ENCODE measurements around the gene EDRF1.
"Not testable (repeated sequence)": the region's sequence is repeated elsewhere in the genome, so short reads cannot be mapped to it uniquely, and the experiment has no call there.

EDRF1 gene

DNA sequence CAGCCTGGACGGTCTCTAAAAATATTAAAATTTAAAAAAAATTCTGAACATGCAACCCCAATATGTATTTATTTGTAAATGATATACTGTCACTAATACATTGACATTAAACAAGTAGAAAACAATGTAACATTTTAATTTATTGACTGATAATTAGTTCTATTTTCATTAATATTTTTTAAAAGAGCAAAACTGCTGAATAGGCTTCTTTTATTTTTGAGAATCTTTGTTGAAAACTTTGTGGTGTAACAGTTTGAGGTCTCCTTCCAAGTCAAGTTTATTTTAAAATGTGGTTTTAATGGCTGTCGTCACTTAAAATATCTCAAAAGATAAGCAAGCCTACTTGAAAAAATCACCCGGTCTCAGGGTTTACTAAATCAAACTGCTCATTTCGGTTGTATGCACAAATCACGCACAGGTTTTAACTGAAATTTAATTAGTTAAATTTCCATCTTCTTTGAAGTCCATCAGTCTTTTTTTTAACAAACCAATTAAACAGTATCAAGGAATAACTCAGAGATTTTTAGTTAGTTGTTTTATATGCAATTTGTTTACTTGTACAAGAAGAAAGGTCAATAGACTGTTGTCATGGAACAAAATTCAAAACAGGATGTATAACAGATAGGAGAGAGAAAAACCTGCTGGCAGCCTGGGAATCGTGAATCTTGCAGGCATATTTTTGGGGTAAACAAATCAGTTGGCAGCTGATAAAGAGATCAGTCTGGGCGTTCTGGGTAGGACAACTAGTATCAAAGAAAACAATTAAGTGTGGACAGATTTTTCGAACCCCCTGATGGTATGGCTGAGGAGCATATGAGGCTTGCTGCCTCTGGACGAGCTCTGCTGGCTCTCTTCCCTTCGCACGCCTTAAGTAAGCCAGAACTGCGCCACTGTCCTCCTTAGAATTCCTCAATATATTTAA, 9.7 kb upstream of the EDRF1 start:
- DNase-seq = no peak

DNA sequence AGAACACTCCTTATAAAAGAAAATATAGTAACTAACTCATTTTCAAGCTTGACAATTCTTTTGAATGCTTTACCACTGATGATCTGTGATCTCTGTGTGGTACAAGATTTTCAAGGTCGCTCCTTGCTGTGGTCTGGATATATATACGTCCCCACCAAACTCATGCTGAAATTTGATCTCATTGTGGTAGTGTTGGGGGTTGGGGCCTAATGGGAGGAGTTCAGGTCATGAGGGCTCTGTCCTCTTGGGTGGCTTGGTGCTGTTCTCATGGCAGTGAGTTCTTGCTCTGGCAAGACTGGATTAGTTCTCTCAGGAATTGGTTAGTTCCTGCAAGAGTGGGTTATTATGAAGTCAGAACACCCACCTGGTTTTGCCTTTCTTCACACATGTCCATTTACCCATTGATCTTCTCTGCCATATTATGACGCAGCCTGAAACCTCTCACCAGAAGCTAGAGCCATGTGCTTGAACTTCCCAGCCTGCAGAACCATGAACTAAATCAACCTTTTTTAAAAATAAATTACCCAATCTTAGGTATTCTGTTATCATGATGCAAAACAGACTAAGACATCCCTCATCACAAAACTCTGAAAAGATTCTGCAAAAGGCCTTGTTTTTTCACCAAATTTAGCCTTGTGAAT, 8.3 kb upstream of the EDRF1 start:
- DNase-seq = no peak

DNA sequence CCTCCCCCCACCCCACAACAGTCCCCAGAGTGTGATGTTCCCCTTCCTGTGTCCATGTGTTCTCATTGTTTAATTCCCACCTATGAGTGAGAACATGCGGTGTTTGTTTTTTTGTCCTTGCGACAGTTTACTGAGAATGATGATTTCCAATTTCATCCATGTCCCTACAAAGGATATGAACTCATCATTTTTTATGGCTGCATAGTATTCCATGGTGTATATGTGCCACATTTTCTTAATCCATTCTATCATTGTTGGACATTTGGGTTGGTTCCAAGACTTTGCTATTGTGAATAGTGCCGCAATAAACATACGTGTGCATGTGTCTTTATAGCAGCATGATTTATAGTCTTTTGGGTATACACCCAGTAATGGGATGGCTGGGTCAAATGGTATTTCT, 4.8 kb upstream of the EDRF1 start:
- DNase-seq = not testable (repeated sequence)

DNA sequence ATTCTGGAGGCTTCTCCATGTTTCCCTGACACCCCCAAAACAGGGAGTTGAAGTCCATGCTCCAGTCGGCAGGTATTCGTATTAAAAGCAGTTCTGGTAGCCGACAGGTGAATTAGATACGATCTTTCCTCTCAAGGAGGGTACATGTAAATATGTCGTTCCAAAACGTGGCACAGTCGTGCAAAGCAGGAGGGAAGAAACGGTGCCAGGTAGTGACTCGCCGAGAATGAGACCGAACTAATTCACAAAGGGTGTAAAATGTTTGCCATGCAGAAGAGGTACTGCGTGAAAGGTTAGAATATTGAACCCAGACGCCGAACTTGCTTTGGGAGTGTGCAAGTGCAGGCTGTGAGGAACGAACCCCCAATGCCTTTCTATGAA, 483 bp downstream of the EDRF1 start:
- no peak for DNase-seq

DNA sequence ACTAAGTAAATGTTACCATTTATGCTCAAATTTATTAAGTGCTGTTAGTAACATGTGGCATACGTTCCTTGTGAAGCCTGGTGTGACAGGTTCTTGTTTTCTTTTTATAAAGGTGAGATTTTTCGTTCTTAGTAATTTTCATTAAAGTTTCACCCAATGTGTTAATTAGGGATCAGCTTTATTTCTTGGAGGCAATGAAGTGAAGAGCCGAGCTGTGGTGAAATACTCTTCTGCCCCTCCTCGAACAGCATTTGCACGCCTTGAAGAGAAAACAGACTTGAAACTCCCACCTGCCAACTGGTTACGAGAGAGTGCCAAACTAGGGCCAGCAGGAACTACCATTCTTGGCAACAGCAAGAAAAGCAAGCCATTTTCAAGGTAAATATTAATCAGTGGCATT, 1.5 kb downstream of the EDRF1 start:
- no peak for DNase-seq

DNA sequence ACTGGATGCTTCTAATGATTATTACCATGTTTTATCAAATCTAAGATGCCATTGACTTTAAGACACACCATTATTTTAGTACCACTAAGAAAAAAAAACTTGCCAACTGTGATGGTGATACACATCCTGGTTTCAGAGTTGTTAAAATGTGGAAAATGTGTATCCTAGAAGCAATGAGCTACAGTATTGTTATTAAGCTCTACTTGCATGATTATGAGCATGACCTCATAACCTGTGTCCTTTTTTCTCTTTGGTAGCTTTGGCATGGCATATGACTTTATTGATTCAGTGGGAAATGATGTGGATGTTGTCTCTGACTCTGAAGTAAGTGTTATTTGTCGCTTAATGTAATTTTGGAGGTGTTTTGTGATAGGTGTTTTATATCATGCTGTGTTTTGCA, 3.3 kb downstream of the EDRF1 start:
- DNase-seq = no peak

DNA sequence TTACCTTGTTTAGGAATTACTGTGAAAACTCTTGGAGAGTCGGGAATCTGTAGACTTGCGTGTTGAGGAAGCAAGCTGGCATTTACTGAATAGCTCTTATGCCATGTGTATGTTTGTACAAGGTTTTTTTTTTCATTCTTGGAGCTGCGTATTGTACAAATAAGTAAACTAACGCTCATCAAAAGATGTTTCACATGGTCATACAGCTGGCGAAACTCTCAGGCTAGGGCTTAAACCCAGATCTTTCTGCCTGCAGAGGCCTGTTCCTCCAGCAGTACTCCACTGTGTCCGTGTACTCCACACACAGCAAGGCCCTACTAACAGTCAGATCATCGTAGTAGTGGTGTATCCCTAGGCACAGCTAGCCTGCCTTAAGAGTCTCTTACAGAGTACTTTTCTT, 7.4 kb downstream of the EDRF1 start:
- no peak for DNase-seq

DNA sequence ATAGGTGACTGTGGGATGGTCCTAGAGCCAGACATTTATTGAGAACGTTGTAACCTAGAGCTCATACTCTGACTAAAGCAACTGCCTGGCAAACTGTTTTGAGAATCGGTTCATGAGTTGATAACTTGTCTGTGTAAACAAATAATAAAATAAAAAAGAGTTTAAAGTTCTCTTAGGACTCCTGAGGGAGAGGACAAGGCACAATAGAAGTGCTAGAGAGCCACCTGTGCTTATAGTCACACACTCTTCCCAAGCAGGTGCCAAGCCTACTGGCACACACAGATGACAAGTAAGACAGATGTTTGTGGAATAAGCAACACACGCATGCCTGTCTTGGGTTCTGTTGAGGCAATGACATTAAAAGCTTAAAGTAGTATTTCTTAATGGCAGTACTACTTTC, 7.9 kb downstream of the EDRF1 start:
- DNase-seq = no peak

DNA sequence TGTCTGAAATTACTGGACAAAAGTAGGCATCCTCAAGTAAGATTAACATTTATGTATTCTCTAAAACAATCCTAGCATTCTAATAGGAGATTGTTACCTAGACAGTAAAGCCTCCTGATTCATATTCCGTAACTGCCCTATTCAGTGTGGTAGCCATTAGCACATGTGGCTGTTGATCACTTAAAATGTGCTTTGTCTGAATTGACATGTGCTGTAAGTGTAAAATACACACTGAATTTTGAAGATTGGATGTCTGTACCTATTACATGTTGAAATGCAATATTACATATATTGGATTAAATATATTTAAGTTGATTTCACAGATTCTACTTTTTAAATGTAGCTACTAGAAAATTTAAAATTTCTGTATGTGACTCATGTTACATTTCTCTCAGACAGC, 14.6 kb downstream of the EDRF1 start:
- no peak for DNase-seq

DNA sequence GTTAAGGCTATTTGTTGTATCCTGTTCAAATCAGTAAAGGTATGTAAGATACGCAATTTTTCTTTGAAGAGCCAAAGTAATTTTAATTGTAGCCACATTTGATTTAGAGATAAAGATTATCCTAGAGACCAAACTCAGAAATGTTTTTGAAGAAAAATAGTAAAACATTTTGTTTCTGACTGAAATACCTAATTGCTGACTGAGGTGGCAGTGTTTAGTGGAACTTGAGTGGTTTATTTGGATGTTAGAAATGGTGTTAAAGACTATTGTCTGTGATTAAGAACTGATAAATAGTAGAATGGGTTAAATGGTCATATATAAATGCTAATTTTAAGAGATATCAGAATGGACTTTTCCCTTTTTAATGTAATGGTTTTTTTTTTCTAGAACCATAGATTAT, 15.3 kb downstream of the EDRF1 start:
- no peak for DNase-seq

DNA sequence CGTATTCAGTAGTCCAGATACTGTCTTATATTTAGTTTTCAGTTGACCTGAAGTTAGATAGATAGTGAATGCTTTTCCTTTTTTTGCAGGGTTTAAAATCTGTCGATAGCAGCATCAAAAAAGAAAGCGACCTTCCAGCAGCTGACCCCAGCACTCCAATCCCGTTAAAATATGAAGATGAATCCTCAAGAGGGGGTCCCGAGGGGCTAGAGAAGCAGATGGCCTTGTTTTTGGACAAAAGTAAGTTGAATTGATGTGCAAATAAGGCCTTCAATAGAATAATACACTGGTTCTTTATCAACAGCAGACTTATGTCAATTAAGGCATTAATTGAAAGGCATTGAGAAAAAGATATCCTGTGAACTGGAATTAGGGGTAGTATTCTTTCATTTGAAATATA, 18.7 kb downstream of the EDRF1 start:
- DNase-seq = no peak

DNA sequence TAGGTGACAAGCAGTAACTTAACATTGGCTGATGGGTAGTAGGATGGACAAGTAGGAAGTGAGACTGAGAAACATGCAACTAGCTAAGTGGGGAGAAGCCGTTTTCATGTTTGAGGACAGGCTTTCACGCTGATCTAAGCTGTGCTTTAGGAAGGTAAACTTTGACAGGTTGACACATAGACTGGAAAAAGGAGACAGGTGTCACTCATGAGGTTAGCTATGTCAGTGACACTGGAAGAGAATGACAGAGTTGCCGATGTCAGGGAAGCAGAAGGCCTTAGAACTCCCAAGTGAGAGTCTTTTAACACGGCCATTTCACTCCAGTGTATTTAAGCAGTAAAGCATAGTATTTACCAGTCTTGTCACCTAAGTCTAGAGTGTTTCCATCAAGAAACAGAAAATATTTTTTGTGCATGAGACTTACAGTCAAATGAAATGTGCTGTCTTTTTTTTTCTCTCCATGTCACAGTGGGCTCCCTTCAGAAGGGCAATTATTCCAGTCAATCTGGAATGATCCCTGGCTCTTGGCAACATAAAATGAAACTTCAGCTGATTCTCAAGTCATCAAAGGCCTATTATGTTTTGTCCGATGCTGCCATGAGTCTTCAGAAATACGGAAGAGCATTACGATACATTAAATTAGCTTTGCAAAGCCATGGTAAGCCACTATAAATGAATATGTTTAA, 20.6 kb downstream of the EDRF1 start:
- no peak for DNase-seq

DNA sequence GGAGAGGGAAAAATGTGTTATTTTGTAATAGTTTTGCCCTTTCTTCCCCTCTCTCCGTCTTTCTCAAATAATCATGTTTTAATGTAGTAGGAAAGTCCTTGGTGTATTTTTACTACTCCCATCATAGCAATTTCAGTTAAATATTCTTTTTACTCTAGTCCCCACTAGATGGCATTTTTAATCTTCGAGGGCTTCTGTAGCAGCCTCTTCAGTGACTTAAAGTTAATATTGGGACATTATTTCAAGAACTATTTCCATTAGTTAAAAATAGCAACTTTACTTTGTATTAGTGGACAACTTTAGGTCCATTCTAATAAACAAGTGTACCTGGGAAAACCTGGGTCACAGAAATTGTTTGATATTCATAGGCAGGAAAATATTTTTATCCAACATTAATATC, 23.0 kb downstream of the EDRF1 start:
- DNase-seq = no peak

DNA sequence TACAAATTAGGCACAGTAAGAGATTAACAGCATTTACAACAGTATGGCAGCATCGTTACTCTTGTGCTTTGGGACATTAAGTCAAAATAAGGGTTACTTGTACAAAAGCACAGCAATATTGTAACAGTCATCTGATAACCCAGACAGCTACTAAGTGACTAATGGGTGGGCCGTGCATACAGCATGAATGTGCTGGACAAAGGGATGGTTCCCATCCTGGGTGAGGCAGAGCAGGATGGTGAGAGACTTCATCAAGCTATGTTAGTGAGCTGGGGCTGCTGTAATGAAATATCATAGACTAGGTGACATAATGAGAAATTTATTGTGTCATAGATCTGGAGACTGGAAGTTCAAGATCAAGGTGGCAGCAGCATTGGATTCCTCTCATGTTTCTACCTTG, 25.4 kb downstream of the EDRF1 start:
- DNase-seq = no peak

DNA sequence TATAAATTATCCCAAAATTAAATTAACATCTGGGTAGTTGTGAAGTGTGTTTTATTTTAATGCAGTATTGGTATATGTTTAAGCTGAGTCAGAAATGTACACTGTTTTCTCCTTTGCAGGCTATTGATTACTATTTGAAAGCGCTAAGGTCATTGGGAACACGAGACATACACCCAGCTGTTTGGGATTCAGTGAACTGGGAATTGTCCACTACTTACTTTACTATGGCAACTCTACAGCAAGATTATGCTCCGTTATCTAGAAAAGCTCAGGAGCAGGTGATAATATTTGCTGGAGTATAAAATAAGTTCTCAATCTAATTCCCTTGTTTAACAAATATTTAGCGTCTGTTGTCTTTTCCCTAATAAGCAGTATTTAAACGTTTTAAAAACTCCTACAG, 27.9 kb downstream of the EDRF1 start:
- DNase-seq = no peak

DNA sequence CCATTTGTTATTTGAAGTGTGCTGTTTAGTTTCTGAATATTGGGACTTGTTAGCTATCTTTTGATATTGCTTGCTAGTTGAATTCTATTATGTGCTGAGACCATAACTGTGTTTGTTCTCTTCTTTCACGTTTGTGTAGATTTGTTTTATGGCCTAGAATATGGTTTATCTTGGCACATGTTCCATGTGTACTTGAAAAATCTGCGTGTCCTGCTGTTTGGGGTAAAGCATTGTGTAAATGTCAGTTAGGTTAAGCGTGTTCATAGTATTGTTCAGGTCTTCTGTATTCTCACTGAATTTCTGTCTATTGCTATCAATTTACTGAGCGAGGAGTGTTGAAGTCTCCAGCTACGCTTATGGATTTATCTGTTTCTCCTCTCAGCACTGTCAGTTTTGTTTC, 36.7 kb downstream of the EDRF1 start:
- no peak for DNase-seq

DNA sequence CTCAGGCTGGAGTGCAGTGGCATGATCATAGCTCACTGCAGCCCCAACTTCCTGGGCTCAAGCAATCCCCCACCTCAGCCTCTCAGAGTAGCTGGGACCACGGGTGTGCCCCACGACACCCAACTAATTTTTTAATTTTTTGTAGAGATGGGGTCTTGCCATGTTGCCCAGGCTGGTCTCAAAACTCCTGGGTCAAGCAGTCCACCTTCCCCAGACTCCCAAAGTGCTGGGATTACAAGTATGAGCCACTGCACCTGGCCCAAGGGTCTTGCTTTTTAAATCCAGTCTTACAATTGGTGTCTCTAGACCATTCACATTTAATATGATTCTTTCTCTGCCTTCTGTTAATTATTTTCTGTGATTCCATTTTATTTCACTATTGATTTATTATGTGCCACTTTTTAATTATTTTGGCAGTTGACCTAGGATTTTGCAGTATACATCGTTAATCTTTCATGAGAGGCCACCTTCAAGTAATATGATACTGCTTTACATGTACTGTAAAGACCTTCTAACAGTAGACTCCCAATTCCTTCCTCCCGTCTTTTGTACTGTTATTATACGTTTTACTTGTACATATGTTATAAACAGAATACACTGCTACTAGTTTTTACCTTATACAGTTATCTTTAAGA, 37.5 kb downstream of the EDRF1 start:
- no peak for DNase-seq

DNA sequence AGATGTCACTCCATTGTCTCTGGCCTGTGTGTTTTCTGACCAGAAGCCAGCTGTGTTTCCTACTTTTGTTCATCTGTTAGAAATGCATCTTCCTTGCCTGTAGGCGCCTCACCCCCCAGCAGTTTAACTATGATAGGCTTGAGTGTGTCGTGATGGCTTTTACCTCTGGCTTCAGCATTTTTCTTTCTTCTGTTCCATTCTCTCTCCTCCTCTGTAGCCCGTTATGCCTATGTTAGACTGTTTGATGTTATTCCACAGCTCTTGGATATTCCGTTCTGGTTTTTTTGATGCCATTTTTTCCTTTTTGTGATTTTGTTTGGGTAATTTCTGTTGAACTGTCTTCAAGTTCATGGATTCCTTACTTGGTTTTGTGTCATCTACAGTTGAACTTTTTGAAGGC, 38.2 kb downstream of the EDRF1 start:
- no peak for DNase-seq

DNA sequence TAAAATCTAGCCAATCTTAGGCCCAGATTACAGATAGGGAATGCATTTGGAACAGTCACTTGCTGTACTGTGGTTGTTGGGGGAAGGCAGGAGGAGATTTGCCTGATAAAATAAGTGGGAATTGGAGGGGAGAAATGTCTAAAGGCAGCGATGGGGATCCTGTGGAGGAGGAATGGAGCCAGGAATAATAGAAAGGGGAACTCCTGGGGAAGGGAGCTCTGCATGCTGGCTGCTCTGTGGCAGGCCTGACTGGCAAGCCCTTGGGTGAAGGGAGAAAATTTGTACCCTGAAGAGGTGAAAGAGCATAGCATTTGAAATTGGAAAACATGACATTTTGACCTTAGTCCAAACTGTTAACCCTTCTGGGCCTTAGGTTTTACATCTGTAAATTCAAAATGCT, 42.5 kb downstream of the EDRF1 start:
- DNase-seq = no peak

DNA sequence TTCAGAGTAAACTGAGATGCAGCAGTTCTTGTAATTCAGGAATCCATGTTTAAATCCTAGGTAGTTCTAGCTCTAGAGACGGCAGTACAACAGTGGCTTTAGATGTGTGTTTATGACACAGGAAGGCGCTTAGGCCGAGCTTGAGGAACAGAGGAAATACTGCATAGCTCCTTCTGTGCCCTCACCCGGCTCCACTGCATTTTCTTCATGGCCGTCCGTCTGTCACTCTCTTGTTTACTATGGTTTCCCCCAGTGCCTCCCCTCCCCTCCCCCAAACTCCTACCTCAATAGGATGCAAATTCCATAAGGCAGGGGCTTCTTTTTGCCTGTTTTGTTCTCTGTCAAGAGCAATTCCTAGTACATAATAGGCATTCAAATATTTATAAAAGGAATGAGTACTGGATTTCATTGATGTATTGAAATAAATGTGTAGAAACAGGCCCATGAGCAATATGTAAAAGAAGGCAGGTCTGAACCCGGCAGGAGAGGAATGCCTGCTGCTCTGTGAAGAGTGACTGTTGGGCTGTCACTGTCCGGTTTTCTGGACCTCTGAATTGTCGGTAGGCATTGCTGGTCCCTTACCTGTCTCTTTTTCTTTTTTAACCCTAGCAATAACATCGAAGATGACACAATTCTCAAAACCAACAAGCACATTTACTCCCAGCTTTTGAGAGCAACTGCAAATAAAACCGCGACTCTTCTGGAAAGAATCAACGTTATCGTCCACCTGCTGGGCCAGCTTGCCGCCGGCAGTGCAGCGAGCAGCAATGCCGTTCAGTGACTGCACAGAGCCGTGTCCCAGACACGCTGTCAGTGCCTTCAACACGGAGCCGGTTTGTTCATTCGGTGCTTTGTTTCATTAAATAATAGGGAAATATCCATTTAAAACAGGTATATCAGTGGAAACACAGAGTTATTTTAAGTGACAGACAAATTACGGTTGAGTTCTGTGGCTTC, 43.5 kb downstream of the EDRF1 start:
- DNase-seq = no peak

DNA sequence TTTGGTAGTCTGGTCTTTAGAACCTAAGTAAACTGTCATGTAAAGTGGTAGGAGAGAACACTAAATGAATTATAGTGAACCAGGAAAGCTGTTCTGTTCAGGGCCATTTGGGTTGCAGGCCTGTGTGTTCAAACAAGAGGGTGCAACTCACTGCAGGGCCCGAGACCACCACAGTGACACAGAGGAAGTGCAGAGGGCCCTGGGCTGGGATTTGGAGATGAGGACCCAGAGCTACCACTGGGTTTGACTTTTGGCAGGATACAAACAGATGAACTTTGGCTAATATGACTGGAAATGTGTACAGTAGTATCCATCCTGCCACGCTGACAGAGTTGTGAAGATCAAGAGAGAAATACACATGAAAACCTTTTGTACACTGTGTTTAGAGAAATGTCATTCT, 46.3 kb downstream of the EDRF1 start:
- no peak for DNase-seq

DNA sequence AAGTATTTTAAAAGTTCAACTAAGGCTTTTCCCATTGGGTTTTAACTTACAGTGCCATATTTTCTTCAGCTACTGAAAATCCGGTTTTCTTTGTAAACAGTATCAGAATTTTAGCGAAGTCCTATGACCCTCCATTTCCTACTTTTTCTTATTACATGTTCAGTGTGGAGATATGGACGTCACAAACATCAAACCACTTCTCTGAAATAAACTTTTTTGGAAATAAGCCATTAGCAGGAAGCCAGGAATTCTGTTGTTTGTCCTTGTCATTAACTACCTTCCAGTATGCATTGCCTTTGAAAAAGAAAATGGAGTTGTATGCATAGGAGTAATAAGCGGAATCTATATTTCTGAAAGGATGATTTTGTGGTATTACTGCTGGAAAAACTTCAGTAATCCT, 47.0 kb downstream of the EDRF1 start:
- DNase-seq = no peak
